GM21723 (cell line): Measurements from ENCODE around the gene ZBTB16.

Experiments used
- ATAC-seq: cut with Tn5 transposase; IDR thresholded peaks from one replicate; pipeline ENCODE4 v1.9.1; 2021; ENCODE audit warnings: mild to moderate bottlenecking, moderate library complexity; ENCODE audit not compliant: unreplicated experiment

ZBTB16 gene

GRCh38 chr11:114272311-114272710 lies 212.8 kb downstream of the ZBTB16 start:
- no peak for ATAC-seq

GRCh38 chr11:114273071-114273470 lies 213.6 kb downstream of the ZBTB16 start:
- ATAC-seq = no peak

GRCh38 chr11:114273890-114274635 lies 214.6 kb downstream of the ZBTB16 start:
- ATAC-seq = no peak

GRCh38 chr11:114274637-114275036 lies 215.1 kb downstream of the ZBTB16 start:
- no peak for ATAC-seq

GRCh38 chr11:114275280-114275679 lies 215.8 kb downstream of the ZBTB16 start:
- ATAC-seq = no peak

GRCh38 chr11:114276077-114276476 lies 216.6 kb downstream of the ZBTB16 start:
- no peak for ATAC-seq

- ATAC-seq = no peak
Observed at GRCh38 chr11:114277637-114278341, 218.3 kb downstream of the ZBTB16 start.

GRCh38 chr11:114278342-114279065 lies 219.0 kb downstream of the ZBTB16 start:
- ATAC-seq = no peak

GRCh38 chr11:114279792-114280546 lies 220.5 kb downstream of the ZBTB16 start:
- ATAC-seq = no peak

- no peak for ATAC-seq
Observed at GRCh38 chr11:114280696-114281095, 221.2 kb downstream of the ZBTB16 start.

- ATAC-seq = no peak
Observed at GRCh38 chr11:114281388-114281956, 222.0 kb downstream of the ZBTB16 start.

GRCh38 chr11:114282488-114282887 lies 223.0 kb downstream of the ZBTB16 start:
- ATAC-seq = no peak

- ATAC-seq = no peak
Observed at GRCh38 chr11:114283422-114283821, 223.9 kb downstream of the ZBTB16 start.

- ATAC-seq = no peak
Observed at GRCh38 chr11:114284021-114284420, 224.5 kb downstream of the ZBTB16 start.

- ATAC-seq = no peak
Observed at GRCh38 chr11:114284914-114285313, 225.4 kb downstream of the ZBTB16 start.

- ATAC-seq = no peak
Observed at GRCh38 chr11:114285599-114285998, 226.1 kb downstream of the ZBTB16 start.

- ATAC-seq = no peak
Observed at GRCh38 chr11:114286229-114286628, 226.7 kb downstream of the ZBTB16 start.

GRCh38 chr11:114287154-114287553 lies 227.6 kb downstream of the ZBTB16 start:
- ATAC-seq = no peak

GRCh38 chr11:114288136-114288535 lies 228.6 kb downstream of the ZBTB16 start:
- no peak for ATAC-seq

- no peak for ATAC-seq
Observed at GRCh38 chr11:114289779-114290178, 230.3 kb downstream of the ZBTB16 start.
